ENCODE measurements around the gene MED15. TPM values are rescaled to one million over a fixed set of nuclear protein-coding genes. Genes with fewer than 3 reads are reported as not detected.
A peak's percentile ranks its signal among the peaks of the same experiment; 100 is the strongest.

The MED15 gene
- total RNA-seq, 1 donor from 2014 or later = 24.2 TPM

DNA sequence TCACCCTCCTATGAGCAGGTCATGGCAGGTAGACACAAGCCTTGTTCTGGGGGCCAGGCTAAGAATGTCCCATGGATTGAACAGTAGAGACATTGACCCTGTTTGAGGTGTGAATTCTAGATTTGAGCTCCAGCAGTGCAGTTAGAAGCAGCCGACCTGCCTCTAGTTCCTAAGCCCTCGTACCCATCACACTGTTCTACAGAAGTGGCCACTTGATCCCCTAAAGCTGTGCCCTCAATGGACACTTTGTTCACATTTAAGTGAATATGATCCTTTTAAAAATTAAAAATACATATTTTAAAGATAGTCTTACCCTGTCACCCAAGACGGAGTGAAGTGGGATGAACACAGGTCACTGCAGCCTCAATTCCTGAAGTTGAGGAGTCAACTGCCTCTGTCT is 122.0 kb downstream of the MED15 start:
- no peak for DNase-seq

DNA sequence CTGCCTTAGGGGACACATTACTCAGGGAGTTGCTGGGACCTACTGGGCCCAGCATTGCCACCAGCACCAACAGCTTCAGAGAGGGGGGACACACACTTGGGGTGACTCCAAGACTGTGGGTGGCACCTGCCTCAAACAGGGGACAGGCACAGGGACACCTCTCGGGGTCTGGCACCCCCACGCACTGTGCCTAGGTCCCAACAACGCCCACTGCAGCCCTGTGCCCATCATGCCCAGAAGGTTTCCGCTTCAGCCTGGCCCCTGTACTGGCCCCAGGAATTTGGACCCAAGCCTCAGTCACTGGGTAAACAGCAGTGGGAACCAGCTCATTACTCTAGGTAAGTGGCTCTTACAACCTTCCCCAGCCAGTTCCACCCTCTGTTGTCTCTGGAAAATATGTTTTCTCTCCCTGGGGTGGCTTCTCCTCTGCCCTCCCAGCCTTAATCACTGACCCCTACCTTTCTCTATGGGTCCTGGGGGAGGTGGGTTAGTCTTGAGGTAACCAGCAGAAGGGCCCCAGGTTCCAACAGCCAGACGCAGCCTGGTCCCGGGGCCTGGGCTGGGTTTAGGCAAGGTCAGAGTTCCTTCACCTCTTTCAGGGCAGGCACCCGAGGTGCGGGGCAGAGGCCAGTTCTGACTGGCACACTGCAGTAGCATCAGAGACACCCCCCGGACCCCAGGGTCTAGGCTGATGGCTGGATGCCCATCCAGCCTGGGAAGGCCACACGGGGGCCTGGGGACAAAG is 123.6 kb downstream of the MED15 start:
- no peak for DNase-seq

DNA sequence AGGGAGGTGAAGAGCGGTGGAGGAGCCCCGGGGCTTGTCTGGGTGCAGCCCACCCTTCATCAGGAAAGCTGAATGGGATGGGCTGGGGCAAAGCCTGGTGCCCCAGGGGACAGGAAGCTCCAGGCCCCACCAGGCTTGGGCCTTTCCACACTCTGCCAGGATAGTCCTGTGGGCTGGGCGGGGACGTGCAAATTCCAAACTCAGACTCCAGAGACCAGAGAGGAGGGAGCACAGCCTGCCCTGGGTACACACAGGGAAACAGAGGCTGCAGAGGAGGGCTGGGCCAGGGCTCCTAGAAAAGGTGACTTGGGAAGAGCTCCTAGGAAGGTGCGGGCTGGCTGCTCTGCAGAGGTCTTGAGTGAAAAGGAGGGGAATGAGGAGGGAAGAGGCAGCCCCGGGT is 124.7 kb downstream of the MED15 start:
- DNase-seq = no peak

DNA sequence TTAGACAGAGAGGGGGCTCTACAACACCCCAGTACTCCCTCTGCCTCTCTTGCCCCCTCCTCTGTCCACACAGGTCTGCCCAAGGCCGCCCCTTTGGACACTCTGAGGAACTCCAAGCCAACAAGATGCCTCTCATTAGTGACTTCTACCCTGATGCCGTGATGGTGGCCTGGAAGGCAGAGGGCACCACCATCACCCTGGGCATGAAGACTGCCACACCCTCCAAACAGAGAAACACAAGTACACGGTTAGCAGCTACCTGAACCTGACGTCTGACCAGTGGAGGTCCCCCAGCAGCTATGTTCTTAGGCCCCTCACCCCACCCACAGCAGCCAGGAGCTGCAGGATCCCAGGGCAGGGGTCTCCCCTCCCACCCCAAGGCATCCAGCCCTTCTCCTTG is 125.1 kb downstream of the MED15 start:
- DNase-seq = no peak

DNA sequence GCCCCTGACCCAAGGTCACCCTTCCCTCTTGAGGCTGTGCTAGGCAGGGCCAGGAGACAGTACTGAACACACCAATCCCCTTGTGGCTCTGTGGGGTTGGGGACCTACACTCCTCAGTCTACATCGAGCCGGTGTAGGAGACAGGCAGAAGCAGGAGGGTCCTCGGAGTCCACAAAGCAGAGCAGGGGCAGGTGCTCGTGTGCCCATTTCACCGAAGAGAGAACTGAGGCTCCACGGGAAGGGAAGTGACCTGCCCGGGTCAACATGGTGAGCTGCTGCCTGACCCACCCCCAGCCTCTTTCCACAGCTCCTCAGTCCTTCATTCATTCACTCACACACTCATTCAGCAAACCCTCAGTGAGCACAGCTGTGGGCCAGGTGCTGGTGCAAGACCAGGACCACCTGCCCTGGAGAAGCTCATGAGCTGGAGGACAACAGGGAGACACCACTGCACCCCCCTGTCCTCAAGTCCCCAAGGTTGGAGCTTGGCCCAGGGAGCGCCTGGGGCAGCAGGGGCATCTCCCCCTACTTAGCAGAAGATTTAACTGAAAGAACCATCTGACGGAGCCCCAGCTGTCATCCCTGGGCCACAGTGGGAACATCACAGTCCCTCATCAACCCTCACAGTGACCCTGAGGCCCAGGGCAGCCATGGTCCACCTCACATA is 127.3 kb downstream of the MED15 start:
- no peak for DNase-seq

DNA sequence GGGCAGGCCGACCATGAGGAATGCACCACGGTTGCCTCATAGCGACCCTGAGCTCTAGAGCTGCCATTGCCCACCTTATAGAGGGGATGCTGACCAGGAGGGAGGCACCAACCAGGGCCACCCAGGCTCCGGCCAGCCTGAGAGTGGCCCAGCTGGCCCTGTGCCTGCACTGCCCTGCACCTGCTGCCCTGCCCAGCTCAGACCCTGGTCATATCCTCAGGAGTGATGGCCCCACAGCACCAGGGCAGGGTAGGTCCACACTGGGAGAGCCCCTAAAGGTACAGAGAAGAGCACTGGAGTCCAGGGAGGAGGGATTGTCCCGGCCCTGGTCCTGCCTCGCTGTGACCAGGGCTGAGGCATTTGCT is 127.8 kb downstream of the MED15 start:
- DNase-seq = no peak

DNA sequence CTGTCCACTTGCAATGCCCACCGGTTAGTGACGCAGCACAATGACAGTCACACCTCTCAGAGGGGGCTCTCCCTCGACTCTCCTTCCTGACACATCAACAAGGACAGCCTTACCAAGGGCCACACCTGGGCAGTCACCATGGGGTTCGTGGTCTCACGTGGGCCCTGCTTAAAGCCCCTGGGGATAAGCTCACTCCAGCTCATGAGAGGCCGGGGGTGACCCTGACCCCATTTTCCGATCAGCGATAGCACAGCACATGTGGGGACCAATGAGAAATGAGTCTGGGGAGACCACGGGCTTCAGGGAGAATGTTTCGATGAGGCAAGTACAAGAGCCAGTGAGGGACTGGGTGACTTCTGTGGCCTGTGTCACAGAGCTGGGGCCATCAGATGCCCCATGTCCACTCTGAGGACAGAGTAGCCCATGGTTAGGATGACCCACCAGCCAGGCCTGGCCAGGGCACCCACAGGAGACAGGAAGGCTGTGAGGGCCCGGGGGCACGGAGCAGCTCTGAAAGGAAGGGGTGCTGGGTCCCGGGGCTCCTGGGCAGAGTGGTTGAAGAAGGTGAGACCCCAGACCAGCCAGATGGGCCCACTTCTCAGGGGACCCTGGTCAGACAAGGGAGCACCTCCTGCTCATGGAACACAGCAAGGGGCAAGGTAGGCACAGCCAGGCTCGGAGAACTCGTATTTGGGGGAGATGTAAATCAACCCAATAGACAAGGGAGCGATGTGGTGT is 128.8 kb downstream of the MED15 start:
- DNase-seq = no peak

DNA sequence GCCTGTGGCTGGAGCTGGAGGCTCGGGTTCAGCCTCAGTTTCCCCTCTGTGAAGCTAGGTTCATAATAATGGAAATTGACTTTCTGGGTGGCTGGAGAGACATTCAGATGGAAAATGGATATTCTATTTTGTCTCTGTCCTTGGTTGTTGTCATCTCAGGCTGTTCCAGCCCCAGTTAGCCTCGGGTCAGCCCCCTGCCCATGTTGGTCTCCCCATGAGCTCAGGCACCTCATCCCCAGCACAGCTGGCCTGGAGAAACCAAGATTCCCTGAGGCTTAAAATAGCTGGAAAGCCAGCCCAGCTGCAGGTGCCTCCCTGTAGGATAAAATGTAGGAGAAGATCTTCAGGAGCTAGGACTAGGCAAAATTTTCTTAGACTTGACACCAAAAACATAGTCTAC is 129.5 kb downstream of the MED15 start:
- no peak for DNase-seq

Small RNAs within 50 kb of the gene (small RNA-seq; reads per million reads assigned to genes)
- gene IGLL4P (ENCODE audit: low replicate concordance) (not detected), gene RF00019 (ENCODE audit: low replicate concordance) (not detected), gene RN7SL812P (ENCODE audit: low replicate concordance) (not detected), gene RNY1P9 (ENCODE audit: low replicate concordance) (0.45 reads per million, percentile 56 among the genes with 10 or more reads in this experiment)

Other genes starting within 250 kb of the MED15 start
- gene RTN4R, start 239.3 kb upstream of the MED15 start, total RNA-seq = 1.3 TPM
- gene DGCR6L, start 187.6 kb upstream of the MED15 start, total RNA-seq = 25.1 TPM
- gene ZNF74, start 113.5 kb upstream of the MED15 start, total RNA-seq = 8.5 TPM
- 10.3 TPM for gene SCARF2, start 69.8 kb upstream of the MED15 start, total RNA-seq
- 31.0 TPM for gene KLHL22, start 11.8 kb upstream of the MED15 start, total RNA-seq